HTR-8/SVneo (cell line): ENCODE measurements around the gene KANK4.
"Not testable (repeated sequence)": the region's sequence is repeated elsewhere in the genome, so short reads cannot be mapped to it uniquely, and the experiment has no call there.

Source experiments
- DNase-seq: peaks from one replicate; pipeline ENCODE4 v3.0.0; 2011; ENCODE audit warnings: low spot score, mixed read lengths; ENCODE audit not compliant: insufficient read length
- FAIRE-seq: peaks from 2 replicates; lab custom pipeline; 2011; peaks lifted over from hg19 to GRCh38; lab: Jason Lieb, UNC

KANK4 gene

GRCh38 chr1:62241371-62242131 lies 77.7 kb downstream of the KANK4 start:
- DNase-seq = no peak
- FAIRE-seq = no peak

DNA sequence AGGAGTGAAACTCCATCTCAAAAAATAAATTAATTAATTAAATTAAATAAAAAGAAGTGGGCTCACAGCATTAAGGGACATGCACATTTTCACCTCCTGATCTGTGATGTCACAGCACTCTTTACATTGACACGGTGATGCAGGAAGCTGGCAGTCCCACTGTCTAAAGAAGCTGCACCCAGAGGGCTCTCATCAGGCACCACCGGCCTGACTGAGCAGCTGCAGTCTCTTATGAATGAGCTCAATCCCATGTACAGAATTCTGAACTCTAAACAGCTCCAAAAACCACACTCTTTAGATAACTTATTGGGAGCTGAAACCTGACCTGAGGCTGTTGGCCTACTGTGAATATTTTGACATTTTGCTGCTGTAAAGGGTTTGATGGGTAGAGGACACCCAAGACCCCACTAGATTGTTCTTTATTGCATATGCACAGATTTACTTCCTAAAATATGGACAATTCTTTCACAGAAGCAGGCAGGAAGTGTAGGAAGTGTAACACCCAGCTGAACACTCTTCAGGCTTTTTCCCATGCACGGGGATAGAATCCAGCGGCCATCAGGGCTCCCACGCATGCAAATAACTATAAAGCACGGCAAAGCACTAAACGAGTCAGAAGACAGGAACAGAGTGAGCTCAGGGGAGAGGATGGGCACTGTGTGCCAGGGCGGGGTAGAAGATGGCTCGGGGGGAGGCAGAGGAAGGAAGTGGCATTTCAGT lies 78.4 kb downstream of the KANK4 start:
- DNase-seq (no peak), FAIRE-seq (no peak)

DNA sequence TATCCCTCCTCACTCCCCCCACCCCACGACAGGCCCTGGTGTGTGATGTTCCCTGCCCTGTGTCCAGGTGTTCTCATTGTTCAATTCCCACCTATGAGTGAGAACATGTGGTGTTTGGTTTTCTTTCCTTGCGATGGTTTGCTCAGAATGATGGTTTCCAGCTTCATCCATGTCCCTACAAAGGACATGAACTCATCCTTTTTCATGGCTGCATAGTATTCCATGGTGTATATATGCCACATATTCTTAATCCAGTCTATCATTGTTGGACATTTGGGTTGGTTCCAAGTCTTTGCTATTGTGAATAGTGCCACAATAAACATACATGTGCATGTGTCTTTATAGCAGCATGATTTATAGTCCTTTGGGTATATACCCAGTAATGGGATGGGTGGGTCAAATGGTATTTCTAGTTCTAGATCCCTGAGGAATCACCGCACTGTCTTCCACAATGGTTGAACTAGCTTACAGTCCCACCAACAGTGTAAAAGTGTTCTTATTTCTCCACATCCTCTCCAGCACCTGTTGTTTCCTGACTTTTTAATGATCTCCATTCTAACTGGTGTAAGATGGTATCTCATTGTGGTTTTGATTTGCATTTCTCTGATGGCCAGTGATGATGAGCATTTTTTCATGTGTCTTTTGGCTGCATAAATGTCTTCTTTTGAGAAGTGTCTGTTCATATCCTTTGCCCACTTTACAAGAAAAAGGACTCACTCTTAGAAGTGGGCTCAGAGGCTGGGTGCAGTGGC lies 79.4 kb downstream of the KANK4 start:
- not testable (repeated sequence) for FAIRE-seq, DNase-seq

DNA sequence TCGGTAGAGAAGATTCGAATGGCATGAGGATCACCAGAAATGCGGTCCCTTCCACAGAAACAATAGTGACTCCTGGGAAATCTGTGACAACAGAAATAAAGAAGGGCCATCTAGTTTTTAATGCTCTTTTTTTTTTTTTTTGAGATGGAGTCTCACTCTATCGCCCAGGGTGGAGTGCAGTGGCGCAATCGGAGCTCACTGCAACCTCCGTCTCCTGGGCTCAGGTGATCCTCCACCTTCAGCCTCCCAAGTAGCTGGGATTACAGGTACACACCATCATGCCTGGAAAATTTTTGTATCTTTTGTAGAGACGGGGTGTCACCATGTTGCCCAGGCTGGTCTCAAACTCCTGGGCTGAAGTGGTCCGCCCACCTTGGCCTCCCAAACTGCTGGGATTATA lies 80.7 kb downstream of the KANK4 start:
- FAIRE-seq (no peak), DNase-seq (no peak)

- FAIRE-seq (no peak), DNase-seq (no peak)
Measured at GRCh38 chr1:62237950-62238374, 81.3 kb downstream of the KANK4 start.

GRCh38 chr1:62237361-62237760 lies 81.9 kb downstream of the KANK4 start:
- no peak for FAIRE-seq
- no peak for DNase-seq

- DNase-seq = no peak
- no peak for FAIRE-seq
Measured at GRCh38 chr1:62235576-62235975, 83.7 kb downstream of the KANK4 start.

DNA sequence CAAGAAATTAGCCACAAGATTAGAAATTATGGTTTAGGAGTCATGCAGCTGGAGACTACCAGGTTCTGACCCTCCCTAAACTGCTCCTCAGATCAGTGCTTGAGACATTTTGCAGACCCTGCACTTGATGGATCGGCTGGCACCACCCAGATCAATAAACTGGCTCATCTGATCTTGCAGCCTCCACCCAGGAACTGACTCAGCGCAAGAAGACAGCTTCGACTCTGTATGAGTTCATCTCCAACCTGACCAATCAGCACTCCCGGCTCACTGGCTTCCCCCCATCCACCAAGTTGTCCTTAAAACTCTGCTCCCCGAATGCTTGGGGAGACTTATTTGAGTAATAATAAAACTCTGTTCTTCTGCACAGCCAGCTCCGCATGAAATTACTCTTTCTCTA lies 84.5 kb downstream of the KANK4 start:
- DNase-seq = no peak
- no peak for FAIRE-seq

GRCh38 chr1:62233926-62234450 lies 85.2 kb downstream of the KANK4 start:
- FAIRE-seq (no peak), DNase-seq (no peak)

DNA sequence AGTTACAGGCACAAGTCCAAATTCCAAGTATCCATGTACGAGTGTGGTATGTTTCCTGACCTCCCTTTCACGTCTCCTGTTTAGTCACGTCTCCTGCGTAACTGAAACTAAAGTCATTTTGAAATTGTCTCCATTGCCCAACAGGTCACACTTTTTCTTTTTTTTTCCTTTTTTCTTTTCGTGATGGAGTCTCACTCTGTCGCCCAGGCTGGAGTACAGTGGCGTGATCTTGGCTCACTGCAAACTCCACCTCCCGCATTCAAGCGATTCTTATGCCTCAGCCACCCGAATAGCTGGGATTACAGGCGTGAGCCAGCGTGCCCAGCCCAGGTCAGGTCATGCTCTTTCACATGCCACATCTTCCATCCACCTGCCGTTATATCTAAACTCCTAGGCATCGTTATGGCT lies 86.4 kb downstream of the KANK4 start:
- no peak for DNase-seq
- FAIRE-seq = no peak

DNA sequence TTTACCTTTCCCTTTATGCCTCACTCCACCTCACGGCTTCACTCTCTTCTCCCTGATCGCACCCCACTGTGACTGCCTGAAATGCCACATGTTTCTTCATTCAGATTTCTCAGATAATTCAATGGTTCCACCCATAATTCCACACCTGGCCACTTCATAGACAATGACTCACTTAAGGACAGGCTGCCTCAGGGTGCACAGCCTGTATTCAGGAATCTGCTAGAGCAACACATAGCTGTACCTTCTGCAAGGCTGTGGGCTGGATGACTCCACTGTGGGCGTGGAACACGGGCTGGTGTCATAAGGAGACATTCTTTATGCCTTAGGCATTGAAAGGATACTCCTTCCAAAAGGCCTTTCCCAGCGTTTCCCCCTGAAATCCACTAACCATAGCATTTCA lies 88.5 kb downstream of the KANK4 start:
- no peak for FAIRE-seq
- DNase-seq = peak; percentile 53

GRCh38 chr1:62229932-62230331 lies 89.3 kb downstream of the KANK4 start:
- no peak for DNase-seq
- FAIRE-seq = no peak

GRCh38 chr1:62229468-62229867 lies 89.8 kb downstream of the KANK4 start:
- FAIRE-seq (no peak), DNase-seq (no peak)

- FAIRE-seq = no peak
- DNase-seq = no peak
Measured at GRCh38 chr1:62228883-62229187, 90.4 kb downstream of the KANK4 start.

DNA sequence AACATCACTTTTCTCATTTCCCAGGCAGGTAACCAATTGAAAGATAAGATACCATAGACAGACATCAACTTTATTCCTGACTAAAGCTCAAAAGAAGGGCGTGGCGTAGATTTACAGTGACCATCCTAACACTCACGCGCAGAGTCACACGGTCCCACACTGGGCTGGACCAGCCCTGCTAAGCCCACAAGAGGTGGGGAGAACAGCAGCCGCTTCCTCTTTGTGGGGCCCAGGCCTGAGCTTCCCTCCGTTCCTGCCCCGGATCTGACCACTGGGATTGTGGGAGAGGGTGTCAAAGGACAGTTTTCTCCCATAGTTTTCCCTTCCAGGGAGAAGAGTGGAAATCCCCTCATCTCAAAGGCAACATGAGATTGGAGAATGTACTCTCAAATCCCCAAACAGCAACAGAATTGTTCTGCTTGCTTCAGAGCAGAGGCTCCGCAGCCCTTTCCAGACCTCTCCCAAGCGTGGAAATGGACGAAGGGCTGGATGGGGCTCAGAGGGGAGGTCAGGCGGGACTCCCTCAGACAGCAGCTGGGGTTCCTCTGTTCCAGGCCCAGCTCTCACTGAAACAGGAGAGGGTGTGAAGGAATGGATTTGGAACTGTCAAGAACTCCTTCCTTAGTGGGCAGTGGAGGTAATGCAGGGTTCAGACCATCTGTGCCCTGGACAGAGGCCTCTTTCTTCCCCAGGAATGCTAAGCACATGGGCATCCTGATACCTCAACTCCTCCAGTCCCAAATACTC lies 90.9 kb downstream of the KANK4 start:
- DNase-seq (no peak), FAIRE-seq (no peak)

- DNase-seq = no peak
- no peak for FAIRE-seq
Measured at GRCh38 chr1:62227496-62227895, 91.7 kb downstream of the KANK4 start.

GRCh38 chr1:62224182-62224581 lies 95.1 kb downstream of the KANK4 start:
- FAIRE-seq = no peak

GRCh38 chr1:62222321-62222720 lies 96.9 kb downstream of the KANK4 start:
- DNase-seq = no peak
- no peak for FAIRE-seq

More at GRCh38 chr1:62224182-62224581, 95.1 kb downstream of the KANK4 start:
- DNase-seq = no peak

GRCh38 chr1:62221171-62221570 lies 98.1 kb downstream of the KANK4 start:
- FAIRE-seq = no peak
- DNase-seq = no peak

- not testable (repeated sequence) for FAIRE-seq, DNase-seq
Measured at GRCh38 chr1:62220456-62220855, 98.8 kb downstream of the KANK4 start.
